HepG2 (cell line): ENCODE data around the gene GOLGA8B. TPM values are rescaled to one million over a fixed set of nuclear protein-coding genes. Genes with fewer than 3 reads are reported as not detected.

Source experiments
- AGO2 ChIP-seq: fragments of 200-400 bp; formaldehyde crosslinking; optimal IDR thresholded peaks from 2 replicates; pipeline ENCODE3; 2017; ENCODE audit warnings: mild to moderate bottlenecking, low read depth, low read length, moderate library complexity
- ARNT ChIP-seq: fragments of 450-650 bp; IDR thresholded peaks from 2 replicates; pipeline ENCODE4 v1.6.1; 2017
- HMG20B ChIP-seq: conservative IDR thresholded peaks from 2 replicates; pipeline ENCODE4 v1.6.1; 2016; ENCODE audit warnings: missing genetic modification reagents, missing compliant biosample characterization
- MYNN ChIP-seq: sonication (generic); formaldehyde crosslinking; IDR thresholded peaks from 2 replicates; pipeline ENCODE4 v1.4.0; 2020; ENCODE audit warnings: mild to moderate bottlenecking, low read depth, missing genetic modification reagents
- MYPOP ChIP-seq: sonication (generic); formaldehyde crosslinking; IDR thresholded peaks from 2 replicates; pipeline ENCODE4 v1.8.1; 2023; ENCODE audit warnings: mild to moderate bottlenecking, moderate library complexity, missing genetic modification reagents
- POLR2A ChIP-seq, 2 experiments: IDR thresholded peaks; 2 replicates each; pipeline ENCODE4 v1.6.1; 2011; ENCODE audit warnings: low read depth in 2 of 2, low read length in 2 of 2, mild to moderate bottlenecking in 1 of 2, moderate library complexity in 1 of 2; ENCODE audit not compliant: insufficient read depth in 1 of 2
- RBFOX2 ChIP-seq: fragments of 200-400 bp; formaldehyde crosslinking; IDR thresholded peaks from 2 replicates; pipeline ENCODE4 v1.6.1; 2017; ENCODE audit warnings: low read depth, mild to moderate bottlenecking, low read length
- RBM39 ChIP-seq: fragments of 200-400 bp; formaldehyde crosslinking; IDR thresholded peaks from one replicate; pipeline ENCODE4 v1.6.1; 2018; ENCODE audit warnings: antibody characterized with exemption, mild to moderate bottlenecking, low read depth, low read length; ENCODE audit not compliant: poor library complexity, severe bottlenecking
- SOX6 ChIP-seq, 2 experiments: fragments of 450-650 bp in 1 of 2; sonication (generic) in 1 of 2; formaldehyde crosslinking in 1 of 2; IDR thresholded peaks; 2 replicates each; pipeline versions ENCODE4 v1.4.0 to v1.6.1; 2017 to 2020; ENCODE audit warnings: antibody characterized with exemption in 1 of 2, mild to moderate bottlenecking in 1 of 2, missing genetic modification reagents in 1 of 2
- TFDP1 ChIP-seq: IDR thresholded peaks from 2 replicates; pipeline ENCODE4 v1.6.1; 2016; ENCODE audit warnings: missing compliant biosample characterization, missing genetic modification reagents, borderline replicate concordance
- ZBTB40 ChIP-seq, 2 experiments: fragments of 450-650 bp in 1 of 2; sonication (generic) in 1 of 2; formaldehyde crosslinking in 1 of 2; IDR thresholded peaks; 2 replicates each; pipeline versions ENCODE4 v1.6.1 to v1.8.0; 2016 to 2022; ENCODE audit warnings: antibody characterized with exemption in 1 of 2, mild to moderate bottlenecking in 1 of 2, missing genetic modification reagents in 1 of 2
- ZFX ChIP-seq: sonication (generic); formaldehyde crosslinking; IDR thresholded peaks from 2 replicates; pipeline ENCODE4 v1.4.0; 2020; ENCODE audit warnings: mild to moderate bottlenecking, low read depth, missing genetic modification reagents, moderate library complexity
- ZNF597 ChIP-seq: sonication (generic); formaldehyde crosslinking; IDR thresholded peaks from 2 replicates; pipeline ENCODE4 v1.5.0; 2020; ENCODE audit warnings: missing genetic modification reagents
- polyA plus RNA-seq, 8 experiments: library from polyadenylated mRNA; depleted of rRNA in 3 of 8; stranded (reverse) in 7 of 8; unstranded in 1 of 8; fragments of >200 nt; fragmentation: Illumina TruSeq in 4 of 8; extraction: Trizol in 4 of 8; gene quantifications; 2 replicates each; pipeline versions ENCODE4 v1.2.1 to v1.2.3, GENCODE V29; 2011 to 2016; ENCODE audit warnings: low read depth in 4 of 8, missing spikeins in 1 of 8, mixed read lengths in 1 of 8; ENCODE audit not compliant: insufficient read depth in 1 of 8
- total RNA-seq, 5 experiments: library from RNA; depleted of rRNA; stranded (reverse); fragments of >200 nt; fragmentation: Illumina TruSeq; extraction: Trizol; gene quantifications; 2 replicates each; pipeline ENCODE4 v1.2.3, GENCODE V29; 2016; ENCODE audit warnings: low read depth in 1 of 5

The GOLGA8B gene
- total and polyA plus RNA-seq, 2 of the 13 experiments (the other 11 are each of a cell fraction or from before 2014, with no cell fraction given): 38.8 to 89.0 TPM

GRCh38 chr15:34583399-34584329, at the start of gene GOLGA8B (continued):
- TF ChIP-seq MYNN (CRISPR knock-in tag) (0 out of 2 replicates have a peak, but pooled peaks have one; percentile 2), AGO2 (no peak), MYPOP (CRISPR knock-in tag) (peak; percentile 46; the same call in 1 of the 2 replicates), POLR2A (IDR thresholded peaks at IDR 0.05; ENCODE audit: insufficient read depth in 1 of 2, low read depth in 2 of 2, low read length in 2 of 2) (peak; percentile 21 to 75; a peak in 2 of 4 replicates), ARNT (no peak), RBFOX2 (peak; percentile 78), TFDP1 (peak; percentile 63), RBM39 (peak; percentile 51), ZBTB40 (IDR thresholded peaks at IDR 0.05) (no peak), ZBTB40 (CRISPR knock-in tag; IDR thresholded peaks at IDR 0.05) (0 out of 2 replicates have a peak, but pooled peaks have one; percentile 10), ZNF597 (CRISPR knock-in tag) (no peak), HMG20B (CRISPR knock-in tag) (0 out of 2 replicates have a peak, but pooled peaks have one; percentile 6), SOX6 (IDR thresholded peaks at IDR 0.05) (no peak), SOX6 (CRISPR knock-in tag; IDR thresholded peaks at IDR 0.05) (peak; percentile 50; the same call in 1 of the 2 replicates), ZFX (CRISPR knock-in tag) (peak; percentile 68)
